GM19025 (cell line): ENCODE data around the gene SNX2.
"Not testable (repeated sequence)": the region's sequence is repeated elsewhere in the genome, so short reads cannot be mapped to it uniquely, and the experiment has no call there.

ENCODE experiments used
- ATAC-seq: cut with Tn5 transposase; IDR thresholded peaks from one replicate; pipeline ENCODE4 v1.9.1; 2021; ENCODE audit warnings: mild to moderate bottlenecking, low read depth, moderate library complexity; ENCODE audit not compliant: unreplicated experiment

SNX2 gene

GRCh38 chr5:122774861-122775549, at the start of gene SNX2:
Gene SNX2 (plus strand): TSS chr5:122775080. CDS start chr5:122775104, 24 bp downstream.
- ATAC-seq = peak; percentile 94

- peak; percentile 32 for ATAC-seq
Observed at GRCh38 chr5:122727112-122727541, 47.8 kb upstream of the SNX2 start.

GRCh38 chr5:122730037-122730436, 44.8 kb upstream of the SNX2 start:
- ATAC-seq = no peak

DNA sequence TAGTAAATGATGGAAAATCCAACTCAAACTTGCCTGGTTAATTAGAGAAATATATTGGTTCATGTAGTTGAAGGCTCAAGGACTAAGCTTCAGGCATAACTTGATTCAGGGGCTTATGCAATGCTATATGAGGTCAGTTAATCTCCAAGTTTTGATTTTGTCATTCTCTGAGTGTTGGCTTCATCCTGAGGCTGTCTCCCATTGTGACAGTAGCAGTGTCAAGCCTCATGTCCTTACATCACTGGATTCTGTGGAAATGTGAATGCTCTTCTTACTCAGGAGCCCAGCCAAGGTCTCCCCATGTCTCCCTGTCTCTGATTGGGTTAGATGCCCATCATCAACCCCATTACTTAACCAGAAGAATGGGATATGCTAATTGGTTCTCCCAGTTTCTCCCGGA, 44.4 kb upstream of the SNX2 start:
- no peak for ATAC-seq

- no peak for ATAC-seq
Observed at GRCh38 chr5:122736086-122736845, 38.6 kb upstream of the SNX2 start.

GRCh38 chr5:122738088-122738487, 36.8 kb upstream of the SNX2 start:
- no peak for ATAC-seq

GRCh38 chr5:122741681-122742080, 33.2 kb upstream of the SNX2 start:
- no peak for ATAC-seq

DNA sequence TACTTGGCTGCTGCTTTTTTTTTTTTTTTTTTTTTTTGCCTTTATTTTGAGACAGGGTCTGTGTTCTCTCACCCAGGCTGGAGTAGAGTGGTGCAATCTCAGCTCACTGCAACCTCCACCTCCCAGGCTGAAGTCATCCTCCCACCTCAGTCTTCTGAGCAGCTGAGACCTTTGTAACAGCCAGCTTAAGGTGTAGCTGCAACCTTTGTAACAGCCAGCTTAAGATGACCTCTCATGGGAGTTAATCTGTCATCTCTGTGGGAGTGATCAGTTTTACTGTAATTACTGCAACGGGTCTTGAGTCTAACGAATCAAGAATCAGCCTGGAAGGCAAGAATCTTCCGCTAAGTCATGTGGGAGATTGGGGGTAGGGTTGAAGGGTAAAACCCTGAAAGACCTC, 31.6 kb upstream of the SNX2 start:
- no peak for ATAC-seq

DNA sequence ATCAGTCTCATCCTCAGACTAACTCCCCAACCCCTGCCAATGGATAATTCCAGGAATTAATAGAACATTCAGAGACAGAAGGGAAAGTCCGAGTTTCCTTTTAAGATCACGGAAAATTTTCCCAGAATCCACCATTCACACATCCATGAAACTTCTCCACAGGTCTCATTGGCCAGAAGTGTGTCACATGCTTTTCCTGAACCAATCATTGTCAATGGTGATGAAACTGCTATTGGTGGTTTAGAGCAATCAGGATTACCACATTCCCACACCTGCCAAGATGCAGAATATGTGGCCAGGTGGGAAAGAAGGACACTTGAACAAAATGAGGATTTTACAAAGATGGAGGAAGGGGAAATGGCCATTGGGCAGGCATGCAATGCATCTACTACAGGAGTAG, 29.3 kb upstream of the SNX2 start:
- ATAC-seq = no peak

- ATAC-seq = no peak
Observed at GRCh38 chr5:122749886-122750285, 25.0 kb upstream of the SNX2 start.

DNA sequence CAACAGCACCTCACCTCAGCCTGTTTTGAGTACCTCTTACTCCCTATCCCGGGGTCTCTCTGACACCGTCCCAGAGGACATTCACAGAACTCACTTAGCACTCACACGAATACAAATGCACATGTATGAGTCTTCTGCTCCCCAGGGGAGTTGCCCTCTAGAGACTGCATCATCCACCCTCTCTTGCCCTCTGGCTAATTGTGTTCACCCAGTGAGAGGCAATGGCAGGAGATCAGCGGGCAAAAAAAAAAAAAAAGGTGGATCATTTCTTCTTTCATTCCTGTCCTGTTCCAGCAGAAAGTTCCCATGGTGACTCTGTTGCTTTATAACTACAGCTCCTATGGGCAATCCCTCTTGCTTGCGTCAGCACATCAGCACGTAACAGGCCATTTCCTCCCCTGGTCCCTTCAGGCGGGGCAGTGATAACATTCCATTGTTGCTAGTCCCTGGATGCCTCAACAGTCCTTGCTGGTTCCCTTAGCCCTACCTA, 23.5 kb upstream of the SNX2 start:
- no peak for ATAC-seq

GRCh38 chr5:122753500-122753899, 21.4 kb upstream of the SNX2 start:
- ATAC-seq = no peak

- ATAC-seq = no peak
Observed at GRCh38 chr5:122755783-122756182, 19.1 kb upstream of the SNX2 start.

- ATAC-seq = no peak
Observed at GRCh38 chr5:122756264-122756911, 18.5 kb upstream of the SNX2 start.

DNA sequence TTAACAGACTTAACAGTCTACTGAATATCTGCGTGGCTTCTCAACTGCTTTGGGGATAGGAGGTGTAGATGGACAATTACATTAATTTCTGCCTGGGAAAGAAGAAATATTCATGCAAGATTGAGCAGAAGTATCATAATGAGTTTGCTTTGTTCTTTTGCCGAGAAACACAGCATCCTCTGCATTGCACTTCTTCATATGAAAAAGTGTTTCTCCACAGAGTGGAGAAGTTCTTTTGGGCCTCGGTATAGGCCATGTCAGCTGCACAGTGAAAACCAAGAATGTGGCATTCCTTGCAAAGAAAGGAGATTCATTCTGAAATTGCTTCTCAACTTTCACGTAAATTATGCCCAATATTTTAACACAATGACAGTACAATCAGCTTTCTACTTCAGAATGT, 17.6 kb upstream of the SNX2 start:
- ATAC-seq = no peak

- no peak for ATAC-seq
Observed at GRCh38 chr5:122759241-122760070, 15.4 kb upstream of the SNX2 start.

- no peak for ATAC-seq
Observed at GRCh38 chr5:122760236-122760635, 14.6 kb upstream of the SNX2 start.

- no peak for ATAC-seq
Observed at GRCh38 chr5:122761115-122761514, 13.8 kb upstream of the SNX2 start.

DNA sequence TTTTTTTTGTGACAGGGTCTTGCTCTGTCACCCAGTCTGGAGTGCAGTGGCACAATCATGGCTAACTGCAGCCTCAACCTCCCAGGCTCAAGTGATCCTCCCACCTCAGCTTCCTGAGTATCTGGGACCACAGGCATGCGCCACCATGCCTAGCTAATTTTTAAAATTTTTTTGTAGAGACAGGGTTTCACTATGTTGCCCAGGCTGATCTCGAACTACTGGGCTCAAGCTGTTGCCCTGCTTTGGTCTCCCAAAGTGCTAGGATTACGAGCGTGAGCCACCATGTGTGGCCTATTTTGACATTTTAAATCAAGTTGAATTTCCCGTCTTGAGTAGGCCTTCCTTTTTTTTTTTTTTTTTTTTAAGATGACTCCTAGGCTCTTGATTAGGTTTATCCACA, 13.0 kb upstream of the SNX2 start:
- ATAC-seq = not testable (repeated sequence)

GRCh38 chr5:122766130-122766529, 8.8 kb upstream of the SNX2 start:
- no peak for ATAC-seq
